Neuron (in vitro differentiated cells): Measurements from ENCODE around the gene BSN.

Experiments used
- H2AFZ ChIP-seq: one replicate; pipeline ENCODE4 v1.6.1; 2013; ENCODE audit warnings: low read depth, mild to moderate bottlenecking, inconsistent platforms, low read length, moderate library complexity
- H3K27me3 ChIP-seq: one replicate; pipeline ENCODE4 v1.6.1; 2013; ENCODE audit warnings: low read length; ENCODE audit not compliant: insufficient read depth
- H3K36me3 ChIP-seq: one replicate; pipeline ENCODE4 v1.6.1; 2013; ENCODE audit warnings: low read length; ENCODE audit not compliant: insufficient read depth
- H3K4me1 ChIP-seq: one replicate; pipeline ENCODE4 v1.6.1; 2013; ENCODE audit warnings: low read length; ENCODE audit not compliant: insufficient read depth
- H3K4me3 ChIP-seq: 2 replicates; pipeline ENCODE4 v1.5.1; 2013; ENCODE audit warnings: mild to moderate bottlenecking, low read length, moderate library complexity
- H3K9me3 ChIP-seq: one replicate; pipeline ENCODE4 v1.6.1; 2013; ENCODE audit warnings: low read length

BSN gene

GRCh38 chr3:49539659-49540560 lies 14.4 kb upstream of the BSN start:
- Histone ChIP-seq H2AFZ (peak overlapping the region; percentile 90), H3K4me1 (peaks cover 27% of the 10 kb centered on the region), H3K27me3 (peaks cover 3% of the 10 kb centered on the region), H3K36me3 (no peaks in the 10 kb centered on the region), H3K9me3 (no peaks in the 10 kb centered on the region), H3K4me3 (peak overlapping the region; percentile 70)

- Histone ChIP-seq H3K4me1 (peaks cover 28% of the 10 kb centered on the region), H3K36me3 (no peaks in the 10 kb centered on the region), H3K27me3 (no peaks in the 10 kb centered on the region), H3K4me3 (no peak overlapping the region), H3K9me3 (no peaks in the 10 kb centered on the region), H2AFZ (no peak overlapping the region)
Measured at GRCh38 chr3:49552087-49552486, 2.2 kb upstream of the BSN start.

GRCh38 chr3:49553324-49553691 lies 969 bp upstream of the BSN start:
- Histone ChIP-seq H2AFZ (peak overlapping the region; percentile 48), H3K36me3 (no peaks in the 10 kb centered on the region), H3K9me3 (no peaks in the 10 kb centered on the region), H3K4me1 (peaks cover 23% of the 10 kb centered on the region), H3K27me3 (no peaks in the 10 kb centered on the region), H3K4me3 (peak overlapping the region; percentile 72)

GRCh38 chr3:49554633-49555265 lies 472 bp downstream of the BSN start:
- peak overlapping the region; percentile 72 for H3K4me3 ChIP-seq
- no peaks in the 10 kb centered on the region for H3K27me3 ChIP-seq
- H3K36me3 ChIP-seq = no peaks in the 10 kb centered on the region
- H3K4me1 ChIP-seq = peaks cover 27% of the 10 kb centered on the region
- peak overlapping the region; percentile 56 for H2AFZ ChIP-seq
- no peaks in the 10 kb centered on the region for H3K9me3 ChIP-seq

- Histone ChIP-seq H3K4me1 (peaks cover 27% of the 10 kb centered on the region), H3K27me3 (no peaks in the 10 kb centered on the region), H3K36me3 (no peaks in the 10 kb centered on the region), H3K9me3 (no peaks in the 10 kb centered on the region), H2AFZ (no peak overlapping the region), H3K4me3 (no peak overlapping the region)
Measured at GRCh38 chr3:49556500-49557275, 2.4 kb downstream of the BSN start.

- no peaks in the 10 kb centered on the region for H3K9me3 ChIP-seq
- H2AFZ ChIP-seq = no peak overlapping the region
- H3K36me3 ChIP-seq = no peaks in the 10 kb centered on the region
- H3K4me1 ChIP-seq = peaks cover 5% of the 10 kb centered on the region
- no peak overlapping the region for H3K4me3 ChIP-seq
- H3K27me3 ChIP-seq = no peaks in the 10 kb centered on the region
Measured at GRCh38 chr3:49563040-49563578, 8.8 kb downstream of the BSN start.

- no peaks in the 10 kb centered on the region for H3K9me3 ChIP-seq
- H2AFZ ChIP-seq = no peak overlapping the region
- no peaks in the 10 kb centered on the region for H3K36me3 ChIP-seq
- H3K27me3 ChIP-seq = no peaks in the 10 kb centered on the region
- H3K4me3 ChIP-seq = no peak overlapping the region
- no peaks in the 10 kb centered on the region for H3K4me1 ChIP-seq
Measured at GRCh38 chr3:49563766-49564165, 9.5 kb downstream of the BSN start.

GRCh38 chr3:49566312-49566711 lies 12.0 kb downstream of the BSN start:
- Histone ChIP-seq H3K27me3 (no peaks in the 10 kb centered on the region), H3K4me3 (no peak overlapping the region), H2AFZ (no peak overlapping the region), H3K4me1 (no peaks in the 10 kb centered on the region), H3K9me3 (no peaks in the 10 kb centered on the region), H3K36me3 (no peaks in the 10 kb centered on the region)

- no peaks in the 10 kb centered on the region for H3K36me3 ChIP-seq
- H3K4me1 ChIP-seq = no peaks in the 10 kb centered on the region
- no peak overlapping the region for H3K4me3 ChIP-seq
- H3K9me3 ChIP-seq = no peaks in the 10 kb centered on the region
- H2AFZ ChIP-seq = no peak overlapping the region
- no peaks in the 10 kb centered on the region for H3K27me3 ChIP-seq
Measured at GRCh38 chr3:49567406-49567805, 13.1 kb downstream of the BSN start.

- no peak overlapping the region for H3K4me3 ChIP-seq
- no peak overlapping the region for H2AFZ ChIP-seq
- H3K27me3 ChIP-seq = no peaks in the 10 kb centered on the region
- no peaks in the 10 kb centered on the region for H3K4me1 ChIP-seq
- H3K9me3 ChIP-seq = no peaks in the 10 kb centered on the region
- no peaks in the 10 kb centered on the region for H3K36me3 ChIP-seq
Measured at GRCh38 chr3:49568965-49569364, 14.7 kb downstream of the BSN start.

GRCh38 chr3:49570028-49570654 lies 15.9 kb downstream of the BSN start:
- H3K9me3 ChIP-seq = no peaks in the 10 kb centered on the region
- no peaks in the 10 kb centered on the region for H3K4me1 ChIP-seq
- H3K36me3 ChIP-seq = no peaks in the 10 kb centered on the region
- no peaks in the 10 kb centered on the region for H3K27me3 ChIP-seq
- H3K4me3 ChIP-seq = no peak overlapping the region
- no peak overlapping the region for H2AFZ ChIP-seq

- peaks cover 7% of the 10 kb centered on the region for H3K9me3 ChIP-seq
- no peaks in the 10 kb centered on the region for H3K27me3 ChIP-seq
- no peak overlapping the region for H3K4me3 ChIP-seq
- no peak overlapping the region for H2AFZ ChIP-seq
- peaks cover 2% of the 10 kb centered on the region for H3K36me3 ChIP-seq
- H3K4me1 ChIP-seq = no peaks in the 10 kb centered on the region
Measured at GRCh38 chr3:49582177-49582576, 27.9 kb downstream of the BSN start.
